Liver (tissue), 9 donors: Measurements from ENCODE around the gene CCDC80. TPM values are rescaled to one million over a fixed set of nuclear protein-coding genes. Genes with fewer than 3 reads are reported as not detected.

Experiments
- DNase-seq: peaks from one replicate; pipeline ENCODE4 v3.0.0-alpha.2; 2017; ENCODE audit warnings: low spot score
- H3K27ac ChIP-seq, 2 donors: one replicate each; pipeline ENCODE4 v1.7.0; 2013; ENCODE audit warnings: inconsistent platforms in 2 of 2, low read length in 2 of 2, control low read depth in 1 of 2, low read depth in 1 of 2, mild to moderate bottlenecking in 1 of 2
- H3K27me3 ChIP-seq, 4 donors: one replicate each; pipeline versions ENCODE4 v1.6.1 to v1.7.0; 2013; ENCODE audit warnings: low read length in 3 of 4, inconsistent platforms in 1 of 4, mild to moderate bottlenecking in 1 of 4, moderate library complexity in 1 of 4; ENCODE audit not compliant: control insufficient read depth in 4 of 4, insufficient read depth in 4 of 4
- H3K36me3 ChIP-seq, 4 donors: one replicate each; pipeline versions ENCODE4 v1.6.1 to v1.7.0; 2013; ENCODE audit warnings: low read length in 3 of 4, mild to moderate bottlenecking in 3 of 4, low read depth in 1 of 4, moderate library complexity in 1 of 4; ENCODE audit not compliant: control insufficient read depth in 4 of 4, insufficient read depth in 3 of 4
- H3K4me1 ChIP-seq, 4 donors: one replicate each; pipeline versions ENCODE4 v1.6.1 to v1.7.0; 2013; ENCODE audit warnings: low read length in 3 of 4, mild to moderate bottlenecking in 3 of 4, moderate library complexity in 1 of 4; ENCODE audit not compliant: control insufficient read depth in 4 of 4, insufficient read depth in 4 of 4
- H3K4me3 ChIP-seq, 3 donors: one replicate each; pipeline versions ENCODE4 v1.6.1 to v1.7.0; 2013; ENCODE audit warnings: low read length in 3 of 3, control low read depth in 1 of 3, low read depth in 1 of 3, mild to moderate bottlenecking in 1 of 3
- H3K9ac ChIP-seq, 2 donors: one replicate each; pipeline ENCODE4 v1.7.0; 2013; ENCODE audit warnings: low read length in 2 of 2, mild to moderate bottlenecking in 2 of 2, moderate library complexity in 2 of 2, control low read depth in 1 of 2, low read depth in 1 of 2
- H3K9me3 ChIP-seq, 4 donors: one replicate each; pipeline versions ENCODE4 v1.6.1 to v1.7.0; 2013; ENCODE audit warnings: low read length in 3 of 4; ENCODE audit not compliant: control insufficient read depth in 4 of 4
- EGR1 ChIP-seq, 2 donors: IDR thresholded peaks; 2 replicates each; pipeline ENCODE4 v1.6.1; 2016 to 2018; ENCODE audit warnings: antibody characterized with exemption in 2 of 2, low read depth in 2 of 2
- FOXA1 ChIP-seq: IDR thresholded peaks from 2 replicates; pipeline ENCODE4 v1.6.1; 2016; ENCODE audit warnings: antibody characterized with exemption
- FOXA2 ChIP-seq: IDR thresholded peaks from 2 replicates; pipeline ENCODE4 v1.6.1; 2016; ENCODE audit warnings: antibody characterized with exemption
- GABPA ChIP-seq, 2 donors: IDR thresholded peaks in 1 of 2; conservative IDR thresholded peaks in 1 of 2; 2 replicates each; pipeline ENCODE4 v1.6.1; 2016; ENCODE audit warnings: antibody characterized with exemption in 2 of 2, mild to moderate bottlenecking in 1 of 2, moderate library complexity in 1 of 2
- HNF4A ChIP-seq, 2 donors: conservative IDR thresholded peaks; 2 replicates each; pipeline ENCODE4 v1.6.1; 2016; ENCODE audit warnings: antibody characterized with exemption in 2 of 2, mild to moderate bottlenecking in 2 of 2
- HNF4G ChIP-seq: IDR thresholded peaks from 2 replicates; pipeline ENCODE4 v1.6.1; 2016; ENCODE audit warnings: antibody characterized with exemption
- JUND ChIP-seq, 2 donors: IDR thresholded peaks; 2 replicates each; pipeline ENCODE4 v1.6.1; 2016; ENCODE audit warnings: antibody characterized with exemption in 2 of 2
- NR2F2 ChIP-seq: IDR thresholded peaks from 2 replicates; pipeline ENCODE4 v1.6.1; 2016; ENCODE audit warnings: antibody characterized with exemption
- RAD21 ChIP-seq, 2 donors: IDR thresholded peaks; 2 replicates each; pipeline ENCODE4 v1.6.1; 2016; ENCODE audit warnings: antibody characterized with exemption in 2 of 2, mild to moderate bottlenecking in 2 of 2
- REST ChIP-seq: IDR thresholded peaks from 2 replicates; pipeline ENCODE4 v1.6.1; 2016; ENCODE audit warnings: antibody characterized with exemption, mild to moderate bottlenecking
- RXRA ChIP-seq, 2 donors: IDR thresholded peaks; 2 replicates each; pipeline ENCODE4 v1.6.1; 2017 to 2018; ENCODE audit warnings: antibody characterized with exemption in 2 of 2, mild to moderate bottlenecking in 1 of 2
- SP1 ChIP-seq: IDR thresholded peaks from 2 replicates; pipeline ENCODE4 v1.6.1; 2018; ENCODE audit warnings: antibody characterized with exemption, mild to moderate bottlenecking
- TAF1 ChIP-seq: conservative IDR thresholded peaks from 2 replicates; pipeline ENCODE4 v1.6.1; 2016; ENCODE audit warnings: antibody characterized with exemption, mild to moderate bottlenecking
- YY1 ChIP-seq: IDR thresholded peaks from 2 replicates; pipeline ENCODE4 v1.6.1; 2016; ENCODE audit warnings: antibody characterized with exemption, mild to moderate bottlenecking
- WGBS: extraction: QIAGEN DNeasy Blood & Tissue Kit; methylation state at CpG from one replicate; pipeline ENCODE4 v1.1.7; 2013; 5-methylcytosine and 5-hydroxymethylcytosine counted together
- polyA plus RNA-seq, 2 donors: library from polyadenylated mRNA; stranded (reverse) in 1 of 2; unstranded in 1 of 2; fragments of 200-250 nt in 1 of 2; fragments of >200 nt in 1 of 2; fragmentation: Nextera tagmentation in 1 of 2; extraction: Ambion mirVana in 1 of 2; gene quantifications; one replicate each; pipeline versions ENCODE4 v1.2.1 to v1.2.3, GENCODE V29; 2013 to 2015
- total RNA-seq, 2 donors: library from RNA; depleted of rRNA; stranded (reverse); fragments of >200 nt; gene quantifications; one replicate each; pipeline ENCODE4 v1.2.3, GENCODE V29; 2014
- TF ChIP-seq, protein P1 (sequence below): IDR thresholded peaks from 2 replicates; pipeline ENCODE4 v1.6.1; 2016; ENCODE audit warnings: antibody characterized with exemption
- TF ChIP-seq, protein P2 (sequence below): IDR thresholded peaks from 2 replicates; pipeline ENCODE4 v1.6.1; 2016; ENCODE audit warnings: antibody characterized with exemption
- TF ChIP-seq, protein P3 (sequence below): IDR thresholded peaks from 2 replicates; pipeline ENCODE4 v1.6.1; 2016; ENCODE audit warnings: antibody characterized with exemption
- TF ChIP-seq, protein P4 (sequence below): fragments of 150-350 bp; IDR thresholded peaks from 2 replicates; pipeline ENCODE4 v1.5.1; 2017; ENCODE audit warnings: improper control_type of control experiment, low read depth, low read length; ENCODE audit not compliant: missing input control
- donor health status: healthy.
- donor health status: healthy.
- donor health status: healthy.
- donor health status: healthy.
- donor health status: healthy.

CCDC80 gene
- total and polyA plus RNA-seq, 4 donors, result 0.17 to 2.1 (median 1.1) TPM

DNA sequence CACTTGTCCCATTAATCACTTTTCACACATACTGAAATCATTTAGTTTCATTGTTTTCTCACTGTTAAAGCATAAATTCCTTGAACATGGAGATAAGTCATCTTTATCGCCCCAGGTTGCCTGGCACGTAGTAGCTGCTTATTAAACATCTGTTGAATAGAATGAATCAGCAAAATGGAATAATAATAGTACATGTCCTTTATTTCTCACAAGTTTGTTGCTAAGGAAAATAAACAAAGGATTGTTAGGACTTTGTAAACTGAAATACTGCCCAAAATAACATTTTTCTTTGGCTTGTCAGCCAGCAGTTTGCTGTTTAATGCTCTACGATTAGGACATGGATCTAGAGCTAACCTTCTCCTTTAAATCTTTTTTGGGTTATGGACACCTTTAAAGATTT is 61.2 kb downstream of the CCDC80 start (continued):
- TF ChIP-seq, protein P1, sequence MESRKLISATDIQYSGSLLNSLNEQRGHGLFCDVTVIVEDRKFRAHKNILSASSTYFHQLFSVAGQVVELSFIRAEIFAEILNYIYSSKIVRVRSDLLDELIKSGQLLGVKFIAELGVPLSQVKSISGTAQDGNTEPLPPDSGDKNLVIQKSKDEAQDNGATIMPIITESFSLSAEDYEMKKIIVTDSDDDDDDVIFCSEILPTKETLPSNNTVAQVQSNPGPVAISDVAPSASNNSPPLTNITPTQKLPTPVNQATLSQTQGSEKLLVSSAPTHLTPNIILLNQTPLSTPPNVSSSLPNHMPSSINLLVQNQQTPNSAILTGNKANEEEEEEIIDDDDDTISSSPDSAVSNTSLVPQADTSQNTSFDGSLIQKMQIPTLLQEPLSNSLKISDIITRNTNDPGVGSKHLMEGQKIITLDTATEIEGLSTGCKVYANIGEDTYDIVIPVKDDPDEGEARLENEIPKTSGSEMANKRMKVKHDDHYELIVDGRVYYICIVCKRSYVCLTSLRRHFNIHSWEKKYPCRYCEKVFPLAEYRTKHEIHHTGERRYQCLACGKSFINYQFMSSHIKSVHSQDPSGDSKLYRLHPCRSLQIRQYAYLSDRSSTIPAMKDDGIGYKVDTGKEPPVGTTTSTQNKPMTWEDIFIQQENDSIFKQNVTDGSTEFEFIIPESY, result no peak

GRCh38 chr3:112579232-112579631 is 61.7 kb downstream of the CCDC80 start:
- Histone ChIP-seq H3K4me1 (no peaks in the 10 kb centered on the region), H3K4me3 (no peak overlapping the region), H3K27ac (no peak overlapping the region), H3K9ac (no peak overlapping the region), H3K9me3 (no peaks in the 10 kb centered on the region), H3K36me3 (peaks cover 3 to 28% (median 21%) of the 10 kb centered on the region in 4 donors), H3K27me3 (no peaks in the 10 kb centered on the region)
- 86% methylated on average over 3 of the region's 3 CpGs for WGBS
- no peak for DNase-seq
- no peak for TF ChIP-seq REST
- TF ChIP-seq EGR1 (IDR thresholded peaks at IDR 0.05; ENCODE audit: low read depth in 2 of 2), result no peak
- TF ChIP-seq, protein P2, sequence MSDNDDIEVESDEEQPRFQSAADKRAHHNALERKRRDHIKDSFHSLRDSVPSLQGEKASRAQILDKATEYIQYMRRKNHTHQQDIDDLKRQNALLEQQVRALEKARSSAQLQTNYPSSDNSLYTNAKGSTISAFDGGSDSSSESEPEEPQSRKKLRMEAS, result no peak
- no peak for TF ChIP-seq GABPA (IDR thresholded peaks at IDR 0.05 in 1 of 2, conservative IDR thresholded peaks at IDR 0.05 in 1 of 2)
- TF ChIP-seq SP1, result no peak
- TF ChIP-seq TAF1, result no peak
- TF ChIP-seq, protein P3, sequence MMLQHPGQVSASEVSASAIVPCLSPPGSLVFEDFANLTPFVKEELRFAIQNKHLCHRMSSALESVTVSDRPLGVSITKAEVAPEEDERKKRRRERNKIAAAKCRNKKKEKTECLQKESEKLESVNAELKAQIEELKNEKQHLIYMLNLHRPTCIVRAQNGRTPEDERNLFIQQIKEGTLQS, result no peak
- TF ChIP-seq NR2F2, result no peak
- TF ChIP-seq, protein P4, sequence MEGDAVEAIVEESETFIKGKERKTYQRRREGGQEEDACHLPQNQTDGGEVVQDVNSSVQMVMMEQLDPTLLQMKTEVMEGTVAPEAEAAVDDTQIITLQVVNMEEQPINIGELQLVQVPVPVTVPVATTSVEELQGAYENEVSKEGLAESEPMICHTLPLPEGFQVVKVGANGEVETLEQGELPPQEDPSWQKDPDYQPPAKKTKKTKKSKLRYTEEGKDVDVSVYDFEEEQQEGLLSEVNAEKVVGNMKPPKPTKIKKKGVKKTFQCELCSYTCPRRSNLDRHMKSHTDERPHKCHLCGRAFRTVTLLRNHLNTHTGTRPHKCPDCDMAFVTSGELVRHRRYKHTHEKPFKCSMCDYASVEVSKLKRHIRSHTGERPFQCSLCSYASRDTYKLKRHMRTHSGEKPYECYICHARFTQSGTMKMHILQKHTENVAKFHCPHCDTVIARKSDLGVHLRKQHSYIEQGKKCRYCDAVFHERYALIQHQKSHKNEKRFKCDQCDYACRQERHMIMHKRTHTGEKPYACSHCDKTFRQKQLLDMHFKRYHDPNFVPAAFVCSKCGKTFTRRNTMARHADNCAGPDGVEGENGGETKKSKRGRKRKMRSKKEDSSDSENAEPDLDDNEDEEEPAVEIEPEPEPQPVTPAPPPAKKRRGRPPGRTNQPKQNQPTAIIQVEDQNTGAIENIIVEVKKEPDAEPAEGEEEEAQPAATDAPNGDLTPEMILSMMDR, result no peak
- no peak for TF ChIP-seq FOXA2
- TF ChIP-seq RXRA (IDR thresholded peaks at IDR 0.05), result no peak
- TF ChIP-seq YY1, result no peak
- no peak for TF ChIP-seq HNF4G
- TF ChIP-seq FOXA1, result no peak
- no peak for TF ChIP-seq HNF4A (conservative IDR thresholded peaks at IDR 0.05)
- TF ChIP-seq, protein P1, result no peak
- TF ChIP-seq RAD21 (IDR thresholded peaks at IDR 0.05), result no peak
- TF ChIP-seq JUND (IDR thresholded peaks at IDR 0.05), result no peak
